ENCODE data around the gene GBF1.

- TF ChIP-seq CTCF (CRISPR knock-in tag; IDR thresholded peaks at IDR 0.05) (no peak), ZFP62 (CRISPR knock-in tag; IDR thresholded peaks at IDR 0.05) (no peak), ZBTB21 (CRISPR knock-in tag; IDR thresholded peaks at IDR 0.05) (no peak), CBX1 (IDR thresholded peaks at IDR 0.05; ENCODE audit: low read depth) (no peak), SALL2 (CRISPR knock-in tag; IDR thresholded peaks at IDR 0.05) (no peak), POLR2AphosphoS5 (IDR thresholded peaks at IDR 0.05; ENCODE audit: low read depth, low read length) (no peak), NKX3-1 (CRISPR knock-in tag; IDR thresholded peaks at IDR 0.05) (no peak), CEBPB (IDR thresholded peaks at IDR 0.05; ENCODE audit: borderline replicate concordance, low read depth, low read length) (no peak), ZNF180 (CRISPR knock-in tag; IDR thresholded peaks at IDR 0.05; ENCODE audit: borderline replicate concordance, low read depth) (no peak), ZC3H4 (CRISPR knock-in tag; IDR thresholded peaks at IDR 0.05; ENCODE audit: borderline replicate concordance) (no peak), CEBPZ (IDR thresholded peaks at IDR 0.05; ENCODE audit: low read length) (no peak), KLF11 (CRISPR knock-in tag; IDR thresholded peaks at IDR 0.05) (no peak), MBD4 (IDR thresholded peaks at IDR 0.05; ENCODE audit: borderline replicate concordance, low read length) (no peak), MEIS2 (CRISPR knock-in tag; IDR thresholded peaks at IDR 0.05) (no peak)
Measured at GRCh38 chr10:102235598-102235920, 9.8 kb upstream of the GBF1 start.
